MM.1S (cell line): ENCODE measurements around the gene FOXK2.

Experiments
- CTCF ChIP-seq: fragments of 300-600 bp; sonication (generic); IDR thresholded peaks from 2 replicates; pipeline ENCODE4 v1.5.1; 2016; ENCODE audit warnings: antibody characterized with exemption, low read length, mixed read lengths
- EZH2 ChIP-seq: fragments of 300-600 bp; sonication (generic); optimal IDR thresholded peaks from 2 replicates; pipeline ENCODE3; 2017; ENCODE audit warnings: low read depth, mild to moderate bottlenecking, antibody characterized with exemption, low read length, mixed read lengths
- EZH2phosphoT487 ChIP-seq: fragments of 300-600 bp; sonication (generic); IDR thresholded peaks from 2 replicates; pipeline ENCODE4 v1.6.1; 2018; ENCODE audit warnings: antibody characterized with exemption, low read length

GRCh38 chr17:82619641-82620040 is 100.1 kb downstream of the FOXK2 start:
- TF ChIP-seq EZH2phosphoT487 = no peak
- TF ChIP-seq CTCF = no peak
- TF ChIP-seq EZH2 = no peak
